Placental epithelial cell (primary cell): ENCODE results near the gene C3orf49. TPM values are rescaled to one million over a fixed set of nuclear protein-coding genes. Genes with fewer than 3 reads are reported as not detected.

Experiments
- total RNA-seq: library from RNA; depleted of rRNA; stranded (reverse); fragments of >200 nt; gene quantifications from 2 replicates; pipeline ENCODE4 v1.2.3, GENCODE V29; 2012

C3orf49 gene, protein sequence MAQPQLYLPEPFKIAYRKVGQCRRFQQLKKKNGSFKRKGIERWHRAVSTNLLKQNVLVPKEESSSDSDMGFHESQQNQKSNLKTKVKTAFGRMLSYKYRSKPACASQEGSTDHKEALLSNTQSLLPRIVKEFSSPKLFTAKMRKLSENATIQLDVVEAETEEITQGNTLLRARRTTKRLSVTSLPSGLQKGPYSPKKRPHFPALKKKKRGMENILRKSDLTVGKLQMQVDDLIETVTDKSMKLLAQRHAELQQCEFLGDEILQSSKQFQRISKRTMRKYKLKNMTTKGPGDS
- not detected in 2 replicates for total RNA-seq

DNA sequence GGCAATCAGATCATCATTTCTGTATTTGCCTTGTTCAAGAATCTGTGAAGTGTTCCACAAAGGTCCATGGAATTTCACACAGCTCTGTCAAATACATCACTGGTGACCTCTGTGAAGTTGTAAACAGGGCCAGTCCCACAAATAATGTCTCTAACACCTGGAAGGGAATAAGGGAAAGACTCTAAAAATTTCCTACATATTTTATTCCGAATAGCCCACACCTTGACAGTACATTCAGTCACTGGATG lies at the start of gene C3orf49:
Gene C3orf49, plus strand, starts transcription at position 149 of the 248 bp plus-strand sequence. CDS start 173 bp downstream, outside the sequence.

DNA sequence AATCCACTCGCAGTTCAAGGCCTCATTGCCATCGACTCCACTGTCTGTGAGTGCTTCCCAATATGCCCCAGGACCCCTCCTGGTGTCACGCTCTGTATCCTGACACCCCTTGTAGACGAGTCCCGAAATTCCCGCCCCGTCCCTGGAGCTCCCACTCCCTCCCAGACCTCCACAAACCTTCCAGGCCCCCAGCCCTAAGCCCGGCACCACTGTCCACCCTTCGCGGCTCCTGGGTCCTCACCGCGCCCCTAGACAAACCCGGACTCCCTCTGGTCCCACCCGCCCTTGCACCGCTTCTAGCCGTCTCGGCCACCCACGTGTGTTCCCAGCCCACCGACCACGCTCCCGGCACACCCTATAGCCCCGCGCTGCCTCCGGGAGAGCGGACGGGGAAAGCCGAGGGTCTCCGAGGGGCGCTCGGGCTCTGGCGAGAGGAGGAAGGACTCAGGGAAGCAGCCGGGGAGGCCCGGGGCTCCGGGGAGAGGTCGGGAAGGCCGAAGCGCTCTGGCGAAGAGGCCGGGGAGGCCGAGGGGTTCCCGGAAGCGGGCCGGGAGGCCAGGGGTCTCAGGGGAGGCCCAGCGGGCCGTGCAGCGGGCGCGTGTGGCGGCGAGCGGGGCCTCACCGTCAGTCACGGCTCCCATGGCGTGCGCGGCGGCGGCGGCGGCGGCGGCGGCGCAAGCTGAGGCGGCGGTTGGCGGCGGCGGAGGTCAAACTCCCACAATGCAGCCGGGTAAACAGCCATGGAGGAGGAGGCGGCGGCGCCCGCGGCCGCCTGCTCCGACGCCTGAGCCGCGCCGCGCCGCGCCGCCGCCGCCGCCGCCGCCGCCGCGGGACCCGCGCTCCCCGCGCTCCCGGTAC lies 44.3 kb downstream of the C3orf49 start, which contains the start of the genes ATXN7 and THOC7:
Gene ATXN7, plus strand, starts transcription at position 718 of the 858 bp plus-strand sequence. CDS start 48,732 bp downstream, outside the sequence.
Gene THOC7, minus strand, starts transcription at position 656 of the 858 bp plus-strand sequence. Its CDS starts 15 bp downstream, at position 641.

Other genes starting within 250 kb of the C3orf49 start
- not detected in 2 replicates for gene SNTN, start 166.6 kb upstream of the C3orf49 start, total RNA-seq
- 40.4 and 41.2 TPM in 2 replicates for gene THOC7, start 44.5 kb downstream of the C3orf49 start, total RNA-seq
- gene ATXN7, start 44.6 kb downstream of the C3orf49 start, total RNA-seq: 13.3 and 22.0 TPM in 2 replicates
- not detected in 2 replicates for gene SCAANT1, start 93.1 kb downstream of the C3orf49 start, total RNA-seq
- 70.7 and 80.8 TPM in 2 replicates for gene PSMD6, start 204.2 kb downstream of the C3orf49 start, total RNA-seq